Epithelial cell of prostate (primary cell): ENCODE results near the gene BEND3.
"Not testable (repeated sequence)": the region's sequence is repeated elsewhere in the genome, so short reads cannot be mapped to it uniquely, and the experiment has no call there.

Experiments used
- DNase-seq: peaks from one replicate; pipeline ENCODE4 v3.0.0-alpha.2; 2011; ENCODE audit warnings: low read depth, low spot score
- H3K27ac ChIP-seq: fragments of 450-650 bp; 2 replicates; pipeline ENCODE4 v1.5.1; 2017; ENCODE audit warnings: mild to moderate bottlenecking

BEND3 gene

DNA sequence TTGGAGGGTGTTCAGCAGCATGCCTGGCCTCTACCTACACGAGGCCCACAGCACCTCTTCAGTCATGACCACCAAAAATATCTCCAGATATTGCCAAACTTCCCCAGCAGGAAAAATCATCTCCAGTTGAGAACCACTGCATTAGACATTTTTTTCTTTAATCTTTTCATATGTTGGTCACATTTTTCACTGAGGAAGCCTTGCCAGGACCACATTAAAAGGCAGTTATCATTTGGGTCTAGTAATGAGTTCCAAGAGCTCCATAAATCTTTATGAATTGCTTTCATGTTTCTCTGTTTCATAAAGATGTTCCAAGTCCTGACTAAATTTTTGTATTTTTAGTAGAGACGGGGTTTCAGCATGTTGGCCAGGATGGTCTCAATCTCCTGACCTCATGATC lies 58.5 kb downstream of the BEND3 start:
- no peak overlapping the region for H3K27ac ChIP-seq
- DNase-seq, result no peak

DNA sequence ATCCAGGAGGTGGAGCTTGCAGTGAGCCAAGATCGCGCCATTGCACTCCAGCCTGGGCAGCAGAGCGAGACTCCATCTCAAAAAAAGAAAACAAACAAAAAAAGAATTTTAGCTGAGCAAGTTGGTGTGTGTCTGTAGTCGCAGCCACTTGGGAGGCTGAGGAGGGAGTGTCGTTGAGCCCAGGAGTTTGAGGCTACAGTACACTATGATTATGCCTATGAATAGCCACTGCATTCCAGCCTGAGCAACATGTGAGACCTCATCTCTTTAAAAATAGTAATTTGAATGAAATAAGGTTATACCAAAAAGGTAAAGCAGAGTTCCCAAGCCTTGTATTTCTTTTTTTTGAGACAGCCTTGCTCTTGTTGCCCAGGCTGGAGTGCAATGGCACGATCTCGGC lies 67.5 kb downstream of the BEND3 start:
- DNase-seq, result no peak
- no peak overlapping the region for H3K27ac ChIP-seq

DNA sequence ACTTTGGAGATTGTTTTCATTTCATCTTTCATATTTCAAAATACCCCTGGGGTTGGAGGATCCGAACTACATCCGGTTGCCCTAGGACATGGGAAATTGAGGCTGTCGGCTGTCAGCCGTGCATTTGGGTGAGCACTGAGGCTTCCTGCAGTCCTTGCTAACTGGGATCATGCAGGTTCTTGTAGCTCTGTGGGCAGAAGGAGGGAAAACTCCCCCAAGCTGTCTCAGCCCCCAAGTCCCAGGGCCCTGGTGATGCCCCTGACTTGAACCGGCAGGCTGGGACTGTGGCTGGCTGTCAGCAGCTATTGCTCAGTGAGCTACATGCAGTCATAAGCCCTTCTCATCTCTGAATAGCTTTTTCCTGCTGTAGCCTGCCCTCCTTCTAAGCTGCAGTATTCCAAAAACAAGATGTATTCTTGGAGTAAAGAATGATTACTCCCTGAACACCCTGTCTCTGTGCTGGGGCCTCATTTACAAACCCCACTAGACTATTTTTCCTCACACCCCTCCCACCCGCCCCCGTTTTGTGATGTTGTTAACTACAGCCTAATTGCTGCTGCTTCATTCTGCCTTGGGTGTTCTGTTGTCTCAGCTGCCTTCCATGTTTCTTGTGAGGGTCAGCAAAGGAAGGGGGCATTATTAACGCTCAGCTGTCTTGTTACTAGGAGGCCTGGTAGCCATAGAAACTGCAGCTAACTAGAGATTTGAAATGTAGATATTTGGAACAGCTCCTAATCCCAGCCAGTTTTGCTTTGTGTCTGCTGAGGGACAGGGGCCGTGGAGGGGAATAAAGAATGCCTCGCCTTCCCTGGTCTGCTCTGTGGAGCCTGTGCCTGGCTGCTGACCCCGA lies 69.3 kb downstream of the BEND3 start:
- no peak for DNase-seq
- no peak overlapping the region for H3K27ac ChIP-seq

DNA sequence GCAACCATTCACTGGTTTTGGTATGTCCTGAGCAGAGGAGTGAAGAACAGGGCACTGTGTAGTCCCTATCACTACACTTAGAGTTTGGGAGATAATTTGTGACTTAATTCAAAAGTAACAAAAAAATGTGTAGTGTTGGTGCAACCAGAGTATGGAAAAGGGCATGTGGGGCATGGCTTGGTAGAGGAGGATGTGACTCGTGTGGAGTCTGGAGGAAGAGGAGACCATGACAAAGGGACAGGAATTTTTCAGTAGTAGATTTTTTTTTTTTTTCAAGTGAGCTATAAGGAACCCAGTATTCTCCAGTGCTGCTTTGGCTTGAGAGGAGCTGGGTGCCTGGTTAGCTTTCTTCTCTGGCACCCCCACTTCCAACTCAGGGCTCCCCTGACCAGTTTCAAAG lies 82.2 kb downstream of the BEND3 start:
- DNase-seq, result no peak
- H3K27ac ChIP-seq, result peak overlapping the region; percentile 41

DNA sequence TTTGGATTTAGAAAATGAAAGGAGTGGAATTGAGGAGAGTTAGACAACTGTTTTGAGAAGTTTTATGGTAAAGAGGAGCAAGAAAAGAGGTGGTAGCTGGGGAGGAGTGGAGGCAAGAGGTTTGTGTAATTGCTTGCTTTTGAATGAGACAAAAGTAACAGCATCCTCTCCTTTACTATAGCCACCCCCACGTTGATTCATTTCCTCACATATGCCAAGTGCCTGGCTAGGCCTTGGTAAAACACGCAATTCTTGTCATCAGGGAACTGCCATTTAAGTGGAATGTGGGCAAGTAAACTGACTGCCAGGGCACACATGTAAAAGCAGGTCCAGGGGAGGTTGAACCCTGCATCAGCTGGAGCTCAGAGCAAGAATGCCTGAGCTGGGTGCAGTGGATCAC lies 83.3 kb downstream of the BEND3 start:
- H3K27ac ChIP-seq, result peak overlapping the region; percentile 41
- no peak for DNase-seq

DNA sequence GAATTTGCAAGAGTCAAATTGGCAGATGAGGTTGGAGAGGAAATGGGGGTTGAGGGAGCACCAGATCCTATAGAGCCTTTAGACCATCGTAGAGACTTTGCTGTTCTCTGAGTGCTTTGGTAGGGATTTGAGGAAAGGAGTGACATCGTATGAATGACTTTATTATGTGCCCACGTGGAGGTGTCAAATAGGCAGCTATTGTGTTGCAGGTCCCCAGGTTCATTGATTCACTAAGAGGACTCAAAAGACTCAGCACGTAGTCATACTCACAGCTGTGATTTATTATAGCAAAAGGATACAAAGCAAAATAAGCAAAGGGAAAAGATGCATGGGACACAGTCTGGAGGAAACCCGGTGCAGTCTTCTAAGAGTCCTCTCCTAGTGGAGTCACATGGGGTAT lies 85.2 kb downstream of the BEND3 start:
- H3K27ac ChIP-seq, result no peak overlapping the region
- DNase-seq, result no peak

DNA sequence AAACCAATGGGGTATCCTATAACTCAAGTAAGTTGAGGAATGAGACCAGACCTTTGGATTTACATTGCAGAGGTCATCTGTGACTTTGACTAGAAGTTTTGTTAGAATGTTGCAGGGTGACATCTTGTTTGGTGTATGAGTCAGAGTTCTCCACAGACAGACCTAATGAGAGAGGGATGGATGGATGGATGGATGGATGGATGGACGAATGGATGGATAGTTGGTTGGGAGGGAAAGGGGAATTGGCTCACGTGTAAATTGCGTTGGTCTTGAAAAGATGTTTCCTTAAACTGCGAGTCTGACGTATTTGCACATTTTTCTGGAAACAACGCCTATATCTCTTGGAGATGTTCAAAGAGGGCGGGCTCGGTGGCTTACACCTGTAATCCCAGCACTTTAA lies 88.3 kb downstream of the BEND3 start:
- no peak overlapping the region for H3K27ac ChIP-seq
- no peak for DNase-seq

DNA sequence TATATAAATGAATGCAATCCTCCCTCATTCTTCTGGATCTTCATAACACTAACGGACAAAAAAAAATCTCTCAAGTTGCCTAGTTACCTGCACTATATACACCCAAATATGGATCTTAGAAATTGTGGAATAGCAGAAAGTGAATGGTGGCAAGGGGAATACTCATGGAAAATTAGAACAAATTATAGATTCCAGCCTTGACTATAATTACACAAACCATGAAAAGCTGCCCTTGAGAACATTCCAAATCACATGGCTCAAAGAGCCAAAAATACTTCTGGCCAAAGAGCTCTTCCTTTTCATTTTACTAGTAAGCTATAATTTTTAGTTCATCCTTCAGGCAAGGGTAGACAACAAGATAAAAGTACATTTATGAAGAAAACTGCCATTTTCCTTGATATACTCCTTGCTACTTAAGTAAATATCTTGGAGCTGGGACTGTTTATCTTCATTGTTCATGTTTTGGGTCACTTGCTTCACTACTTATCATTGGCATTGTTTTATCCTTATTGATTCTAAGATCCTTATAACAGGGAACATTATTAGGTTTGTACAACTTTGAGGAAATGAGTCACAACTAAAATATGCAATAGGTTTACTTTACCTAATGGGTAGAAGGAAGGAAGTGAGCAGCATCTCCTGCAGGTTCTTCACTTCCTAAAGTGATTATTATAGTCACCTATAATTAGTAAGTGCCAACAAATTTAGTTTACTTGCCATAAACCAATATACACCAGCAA lies 93.7 kb downstream of the BEND3 start:
- peak overlapping the region; percentile 59 for H3K27ac ChIP-seq
- DNase-seq, result no peak

DNA sequence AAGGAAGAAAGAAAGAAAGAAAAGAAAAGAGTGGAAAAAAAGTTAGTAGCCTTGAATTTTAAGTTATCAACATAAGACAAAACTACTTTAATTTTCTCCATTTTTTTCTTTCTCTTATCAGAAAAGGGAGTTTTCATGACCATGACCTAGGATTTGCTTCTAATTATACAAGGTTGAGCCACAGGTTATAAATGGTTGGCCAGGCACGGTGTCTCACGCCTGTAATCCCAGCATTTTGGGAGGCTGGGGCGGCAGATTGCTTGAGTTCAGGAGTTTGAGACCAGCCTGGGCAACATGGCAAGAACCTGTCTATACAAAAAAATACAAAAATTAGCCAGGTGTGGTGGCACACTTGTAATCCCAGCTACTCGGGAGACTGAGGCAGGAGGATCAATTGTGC lies 95.1 kb downstream of the BEND3 start:
- no peak for DNase-seq
- H3K27ac ChIP-seq, result no peak overlapping the region

DNA sequence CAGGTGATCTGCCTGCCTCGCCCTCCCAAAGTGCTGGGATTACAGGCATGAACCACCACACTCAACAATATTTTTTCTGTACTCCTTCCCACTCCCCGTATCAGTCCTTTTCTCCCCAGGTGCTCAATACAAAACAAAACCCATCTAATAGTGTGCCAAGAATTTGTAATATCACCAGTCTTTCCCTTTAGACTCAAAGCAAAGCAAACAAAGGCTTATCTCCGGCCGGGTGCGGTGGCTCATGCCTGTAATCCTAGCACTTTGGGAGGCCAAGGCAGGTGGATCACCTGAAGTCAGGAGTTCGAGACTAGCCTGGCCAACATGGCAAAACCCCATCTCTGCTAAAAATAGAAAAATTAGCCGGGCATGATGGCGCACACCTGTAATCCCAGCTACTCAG lies 95.7 kb downstream of the BEND3 start:
- not testable (repeated sequence) for DNase-seq, H3K27ac ChIP-seq

DNA sequence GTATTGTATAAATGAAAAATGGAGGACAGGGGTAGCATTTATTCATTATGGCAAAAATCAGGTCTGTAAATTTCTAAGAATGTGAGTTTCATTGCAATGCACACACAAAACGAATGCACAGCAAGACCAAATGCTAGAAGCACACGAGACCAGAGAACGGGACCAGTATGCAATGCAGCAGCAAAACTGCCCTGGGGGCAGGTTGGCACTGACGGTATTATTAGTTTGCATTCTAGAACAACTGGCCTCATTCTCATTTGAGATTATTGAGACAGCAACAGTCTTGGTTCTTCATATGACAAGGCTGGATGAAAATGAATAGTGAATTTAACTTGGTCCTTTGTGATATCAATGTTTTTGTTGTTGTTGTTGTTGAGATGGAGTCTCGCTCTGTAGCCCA lies 96.3 kb downstream of the BEND3 start:
- H3K27ac ChIP-seq, result no peak overlapping the region
- DNase-seq, result no peak
